Prostate gland (tissue), 2 donors: Measurements from ENCODE around the gene ME3. TPM values are rescaled to one million over a fixed set of nuclear protein-coding genes. Genes with fewer than 3 reads are reported as not detected.

ENCODE experiments used
- DNase-seq: peaks from one replicate; pipeline ENCODE4 v3.0.0-alpha.2; 2019; ENCODE audit warnings: low spot score
- H3K27ac ChIP-seq, 2 donors: fragments of 200-600 bp; sonication (generic); 2 replicates each; pipeline ENCODE4 v1.5.1; 2017 to 2019
- H3K27me3 ChIP-seq: fragments of 200-600 bp; sonication (generic); replicated peaks from 2 replicates; pipeline ENCODE4 v1.5.1; 2019; ENCODE audit not compliant: insufficient read depth
- H3K36me3 ChIP-seq, 2 donors: fragments of 200-600 bp; sonication (generic); 1 replicate in 1 of 2; 2 replicates in 1 of 2; pipeline versions ENCODE4 v1.5.1 to v1.8.1; 2017 to 2019
- H3K4me1 ChIP-seq: fragments of 200-600 bp; sonication (generic); replicated peaks from 2 replicates; pipeline ENCODE4 v1.5.1; 2019
- H3K4me3 ChIP-seq, 2 donors: fragments of 200-600 bp; sonication (generic); 2 replicates each; pipeline ENCODE4 v1.5.1; 2017 to 2019
- H3K9me3 ChIP-seq: fragments of 200-600 bp; sonication (generic); 2 replicates; pipeline ENCODE4 v1.5.1; 2017
- POLR2A ChIP-seq: fragments of 450-650 bp; IDR thresholded peaks from one replicate; pipeline ENCODE4 v1.6.1; 2016; ENCODE audit warnings: antibody characterized with exemption, mild to moderate bottlenecking
- POLR2AphosphoS5 ChIP-seq: sonication (generic); formaldehyde crosslinking; IDR thresholded peaks from one replicate; pipeline ENCODE4 v1.6.1; 2017; ENCODE audit warnings: antibody characterized with exemption
- WGBS: methylation state at CpG from one replicate; pipeline ENCODE4 v1.1.5; 2018; 5-methylcytosine and 5-hydroxymethylcytosine counted together
- intact Hi-C: fragments of 100-400 bp; cut with DNase I; formaldehyde crosslinking; loops from one replicate; pipeline ENCODE4 v1.14.2; 2022
- total RNA-seq, 2 donors: library from RNA; depleted of rRNA; stranded (reverse); fragments of >200 nt; gene quantifications; one replicate each; pipeline ENCODE4 v1.1.0, GENCODE V29; 2016
- TF ChIP-seq, protein P1 (sequence below), 4 experiments: fragments of 200-600 bp in 2 of 4; fragments of 450-650 bp in 2 of 4; sonication (generic) in 2 of 4; IDR thresholded peaks; 1 replicate in 3 of 4; 2 replicates in 1 of 4; pipeline ENCODE4 v1.5.1; 2016 to 2019; ENCODE audit warnings: antibody characterized with exemption in 4 of 4, mild to moderate bottlenecking in 2 of 4, moderate library complexity in 2 of 4

Gene ME3
- total RNA-seq, 2 donors from 2014 or later: 31.4 to 107 TPM

DNA sequence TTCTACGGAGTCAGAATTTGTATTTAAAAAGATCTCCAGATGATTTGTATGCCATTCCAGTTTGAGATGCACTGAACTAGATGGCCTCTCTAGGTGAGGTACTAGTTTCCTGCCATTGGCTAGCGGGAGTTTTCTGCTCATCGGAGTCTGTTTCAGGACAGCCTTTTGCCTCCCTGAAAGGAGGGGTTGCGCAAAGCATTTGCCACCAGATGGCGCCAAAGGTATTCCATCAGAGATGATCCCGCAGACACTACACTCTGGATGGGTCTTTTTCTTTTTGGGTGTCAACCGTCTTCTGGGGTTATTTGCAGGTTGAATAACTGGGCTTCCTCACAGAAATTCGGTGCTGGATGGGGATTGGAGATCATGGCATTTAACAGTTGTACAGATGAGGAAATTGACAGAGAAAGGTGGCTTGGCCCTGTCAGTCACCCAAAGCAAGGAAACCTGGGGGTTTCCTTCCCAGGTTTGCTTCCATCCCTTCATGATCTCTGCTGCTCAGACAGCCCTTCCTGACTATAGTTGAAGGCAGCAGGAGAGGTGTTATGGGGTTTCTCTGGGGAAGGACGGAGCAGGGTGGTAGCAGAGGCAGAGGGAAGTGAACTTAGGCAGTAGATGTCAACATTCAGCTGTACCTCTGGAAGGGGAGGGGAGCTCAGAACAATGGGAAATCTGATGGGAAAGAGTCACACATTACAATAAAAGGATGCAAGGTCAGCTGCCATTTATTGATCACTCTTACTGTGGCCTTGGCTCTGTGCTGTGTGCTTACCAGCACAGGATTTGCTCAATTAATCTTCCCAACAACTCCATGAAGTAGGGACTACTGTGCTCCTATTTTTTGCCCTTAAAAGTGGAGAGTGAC is 216.1 kb downstream of the ME3 start:
- peak overlapping the region in 1 of 2 donors; percentile 37 for H3K27ac ChIP-seq
- H3K4me1 ChIP-seq: no peaks in the 10 kb centered on the region
- no peaks in the 10 kb centered on the region for H3K36me3 ChIP-seq
- no peaks in the 10 kb centered on the region for H3K9me3 ChIP-seq
- DNase-seq: peak; percentile 87
- intact Hi-C loops: loop anchor here (1.0 to 5.0 kb wide), 4 partner anchors 151 to 462 kb away; partner anchors contain the start of gene PRSS23
- TF ChIP-seq, protein P1, sequence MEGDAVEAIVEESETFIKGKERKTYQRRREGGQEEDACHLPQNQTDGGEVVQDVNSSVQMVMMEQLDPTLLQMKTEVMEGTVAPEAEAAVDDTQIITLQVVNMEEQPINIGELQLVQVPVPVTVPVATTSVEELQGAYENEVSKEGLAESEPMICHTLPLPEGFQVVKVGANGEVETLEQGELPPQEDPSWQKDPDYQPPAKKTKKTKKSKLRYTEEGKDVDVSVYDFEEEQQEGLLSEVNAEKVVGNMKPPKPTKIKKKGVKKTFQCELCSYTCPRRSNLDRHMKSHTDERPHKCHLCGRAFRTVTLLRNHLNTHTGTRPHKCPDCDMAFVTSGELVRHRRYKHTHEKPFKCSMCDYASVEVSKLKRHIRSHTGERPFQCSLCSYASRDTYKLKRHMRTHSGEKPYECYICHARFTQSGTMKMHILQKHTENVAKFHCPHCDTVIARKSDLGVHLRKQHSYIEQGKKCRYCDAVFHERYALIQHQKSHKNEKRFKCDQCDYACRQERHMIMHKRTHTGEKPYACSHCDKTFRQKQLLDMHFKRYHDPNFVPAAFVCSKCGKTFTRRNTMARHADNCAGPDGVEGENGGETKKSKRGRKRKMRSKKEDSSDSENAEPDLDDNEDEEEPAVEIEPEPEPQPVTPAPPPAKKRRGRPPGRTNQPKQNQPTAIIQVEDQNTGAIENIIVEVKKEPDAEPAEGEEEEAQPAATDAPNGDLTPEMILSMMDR (IDR thresholded peaks at IDR 0.05): peak; percentile 70 to 92 (median 86)
- no peak for TF ChIP-seq POLR2A
- TF ChIP-seq POLR2AphosphoS5: peak; percentile 49
- no peak overlapping the region for H3K4me3 ChIP-seq
- no peaks in the 10 kb centered on the region for H3K27me3 ChIP-seq
- WGBS: 13% methylated on average over 9 of the region's 9 CpGs

DNA sequence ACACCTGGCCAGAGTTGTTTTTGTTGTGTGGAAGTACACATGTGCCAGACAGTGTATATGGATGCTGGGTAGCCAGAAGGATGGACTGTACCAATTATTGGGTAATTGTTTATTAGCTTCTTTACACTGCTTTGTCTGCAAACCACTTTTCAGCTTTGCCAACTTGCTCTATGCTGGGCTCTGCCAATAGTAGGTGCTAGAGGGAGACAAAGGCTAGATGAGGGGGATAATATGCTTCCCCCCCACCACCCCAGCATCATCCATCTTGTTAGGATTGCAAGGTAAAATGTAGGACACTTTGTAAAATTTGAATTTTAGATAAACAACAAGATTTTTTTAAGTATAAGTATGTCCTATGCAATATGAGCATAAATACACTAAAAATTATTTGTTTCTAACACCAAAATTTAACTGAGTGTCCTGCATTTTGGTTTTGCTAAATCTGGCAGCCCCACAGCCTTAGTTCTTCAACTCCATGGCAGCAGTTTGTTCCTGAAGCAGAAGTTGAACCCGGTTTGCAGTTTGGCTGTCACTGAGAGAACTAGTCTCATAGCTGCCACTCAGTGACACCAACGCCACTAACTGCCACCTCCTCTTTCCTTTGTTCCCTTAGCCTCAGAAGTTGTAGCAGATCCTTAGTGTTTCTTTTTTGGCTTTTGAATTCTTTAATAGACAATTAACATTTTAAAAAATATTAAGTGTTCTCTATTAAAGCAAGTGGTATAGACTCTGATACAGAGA is 219.0 kb downstream of the ME3 start:
- no peaks in the 10 kb centered on the region for H3K4me1 ChIP-seq
- 69% methylated on average over 2 of the region's 2 CpGs for WGBS
- no peak overlapping the region for H3K4me3 ChIP-seq
- no peaks in the 10 kb centered on the region for H3K9me3 ChIP-seq
- no peak for TF ChIP-seq POLR2A
- TF ChIP-seq POLR2AphosphoS5: no peak
- TF ChIP-seq, protein P1 (IDR thresholded peaks at IDR 0.05): no peak
- H3K36me3 ChIP-seq: no peaks in the 10 kb centered on the region
- H3K27ac ChIP-seq: no peak overlapping the region
- DNase-seq: no peak
- H3K27me3 ChIP-seq: no peaks in the 10 kb centered on the region
- intact Hi-C loops: no loop called here

DNA sequence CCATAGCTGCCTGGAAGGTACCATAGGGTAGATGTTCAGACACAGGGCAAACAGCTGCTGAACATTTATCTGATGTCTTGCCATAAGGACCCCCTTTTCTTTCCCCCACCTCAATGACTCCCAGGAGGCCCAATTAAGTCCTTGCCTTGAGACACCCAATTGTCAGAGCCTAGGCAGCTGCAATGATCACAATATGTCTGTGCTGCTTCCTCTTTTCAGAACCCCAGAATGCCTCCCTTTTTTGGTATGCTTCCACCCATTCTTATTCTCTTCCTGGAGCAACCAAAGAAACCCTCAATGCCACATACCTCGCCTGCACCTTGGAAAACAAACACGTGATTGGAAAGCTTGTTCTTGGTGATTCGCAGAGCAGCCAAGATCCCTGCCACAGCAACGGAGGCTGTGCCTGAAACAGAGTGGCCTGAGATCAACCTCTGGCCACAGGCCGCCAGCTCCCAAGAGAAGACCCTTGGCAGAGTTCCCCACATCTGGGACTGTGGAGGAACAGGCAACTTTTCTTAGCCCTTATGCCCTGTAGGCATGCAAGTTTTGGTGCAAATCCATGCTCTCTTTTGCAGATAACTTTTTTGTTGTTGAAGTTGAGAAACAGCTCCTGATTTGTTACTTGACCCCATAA is 222.3 kb downstream of the ME3 start:
- no peak overlapping the region for H3K27ac ChIP-seq
- intact Hi-C loops: no loop called here
- WGBS: 92% methylated on average over 5 of the region's 5 CpGs
- TF ChIP-seq, protein P1 (IDR thresholded peaks at IDR 0.05): no peak
- TF ChIP-seq POLR2AphosphoS5: no peak
- no peak for TF ChIP-seq POLR2A
- no peaks in the 10 kb centered on the region for H3K9me3 ChIP-seq
- no peak overlapping the region for H3K4me3 ChIP-seq
- H3K27me3 ChIP-seq: no peaks in the 10 kb centered on the region
- H3K36me3 ChIP-seq: no peaks in the 10 kb centered on the region
- no peak for DNase-seq
- no peaks in the 10 kb centered on the region for H3K4me1 ChIP-seq

DNA sequence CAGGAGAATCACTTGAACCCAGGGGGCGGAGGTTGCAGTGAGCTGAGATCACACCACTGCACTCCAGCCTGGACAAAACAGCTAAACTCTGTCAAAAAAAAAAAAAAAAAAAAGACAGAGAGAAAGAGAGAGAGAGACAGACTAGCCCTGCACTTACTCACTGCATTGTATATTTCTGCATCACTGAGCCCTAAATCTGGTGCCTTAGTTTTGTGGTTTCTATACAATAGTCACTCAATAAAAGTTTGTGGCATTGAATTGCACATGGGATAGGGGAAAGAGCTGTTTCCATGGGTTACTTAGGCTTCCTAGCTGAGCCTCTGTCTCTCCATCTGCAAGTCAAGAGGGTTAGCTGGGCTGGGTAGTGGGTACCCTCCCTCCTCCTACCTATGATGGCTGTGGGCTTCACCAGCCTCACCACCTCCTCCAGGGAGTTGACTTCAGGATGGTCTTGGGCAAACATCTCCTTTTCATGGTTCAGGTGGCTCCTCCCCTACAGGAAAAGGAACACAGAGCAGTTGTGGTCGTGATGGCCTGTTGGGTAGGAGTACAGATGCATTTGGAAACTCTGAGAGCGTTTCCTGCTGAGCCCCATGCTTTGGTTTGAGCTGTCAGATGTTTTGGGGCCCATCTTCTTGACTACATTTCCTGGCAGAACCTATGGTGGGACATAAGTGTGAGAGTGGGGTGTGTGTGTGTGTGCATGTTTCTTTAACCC is 224.5 kb downstream of the ME3 start:
- intact Hi-C loops: no loop called here
- Histone ChIP-seq H3K27ac (no peak overlapping the region), H3K27me3 (no peaks in the 10 kb centered on the region), H3K9me3 (no peaks in the 10 kb centered on the region), H3K4me1 (no peaks in the 10 kb centered on the region), H3K36me3 (no peaks in the 10 kb centered on the region), H3K4me3 (no peak overlapping the region)
- WGBS: 92% methylated on average over 2 of the region's 3 CpGs
- DNase-seq: no peak
- TF ChIP-seq POLR2AphosphoS5 (no peak), POLR2A (no peak)
- TF ChIP-seq, protein P1 (IDR thresholded peaks at IDR 0.05): no peak
